Neural cell (in vitro differentiated cells): Measurements from ENCODE around the gene PAH. TPM values are rescaled to one million over a fixed set of nuclear protein-coding genes. Genes with fewer than 3 reads are reported as not detected.

Experiments
- H2AFZ ChIP-seq: fragments of 200-600, 300-800 bp; sonication (generic), shearing (Covaris generic); 2 replicates; pipeline ENCODE4 v1.6.0; 2014; ENCODE audit warnings: low read depth, mild to moderate bottlenecking, antibody characterized with exemption, low read length, moderate library complexity
- H3F3A ChIP-seq: fragments of 200-600 bp; shearing (Covaris generic); 2 replicates; pipeline ENCODE4 v1.6.1; 2016; ENCODE audit warnings: mild to moderate bottlenecking, moderate library complexity, mixed read lengths, antibody characterized with exemption, low read length; ENCODE audit not compliant: insufficient read depth, poor library complexity, severe bottlenecking
- H3K27ac ChIP-seq: fragments of 200-600, 300-800 bp; sonication (generic), shearing (Covaris generic); 2 replicates; pipeline ENCODE4 v1.5.1; 2014; ENCODE audit warnings: mild to moderate bottlenecking, low read length, moderate library complexity
- H3K27me3 ChIP-seq: fragments of 300-800, 200-600 bp; sonication (generic), shearing (Covaris generic); 2 replicates; pipeline ENCODE4 v1.6.0; 2014; ENCODE audit warnings: mild to moderate bottlenecking, low read depth, low read length, moderate library complexity; ENCODE audit not compliant: insufficient read depth
- H3K36me3 ChIP-seq: fragments of 300-800, 200-600 bp; sonication (generic), shearing (Covaris generic); 2 replicates; pipeline ENCODE4 v1.5.1; 2014; ENCODE audit warnings: mild to moderate bottlenecking, antibody characterized with exemption, low read length, moderate library complexity; ENCODE audit not compliant: insufficient read depth
- H3K4me2 ChIP-seq: fragments of 300-800, 200-600 bp; sonication (generic), shearing (Covaris generic); 2 replicates; pipeline ENCODE4 v1.6.0; 2014; ENCODE audit warnings: mild to moderate bottlenecking, low read length
- H3K4me3 ChIP-seq: fragments of 300-800, 200-600 bp; sonication (generic), shearing (Covaris generic); 2 replicates; pipeline ENCODE4 v1.5.1; 2014; ENCODE audit warnings: mild to moderate bottlenecking, low read length, moderate library complexity
- H3K79me2 ChIP-seq: fragments of 200-600 bp; shearing (Covaris generic); replicated peaks from 2 replicates; pipeline ENCODE4 v1.6.0; 2014; ENCODE audit warnings: mild to moderate bottlenecking, low read length, moderate library complexity; ENCODE audit not compliant: insufficient read depth
- H3K9ac ChIP-seq: fragments of 300-800, 200-600 bp; sonication (generic), shearing (Covaris generic); 2 replicates; pipeline ENCODE4 v1.6.1; 2016; ENCODE audit warnings: mild to moderate bottlenecking, low read length, mixed read lengths
- H3K9me2 ChIP-seq: fragments of 200-600 bp; shearing (Covaris generic); 2 replicates; pipeline ENCODE4 v1.6.1; 2016; ENCODE audit warnings: mild to moderate bottlenecking, low read length, mixed read lengths; ENCODE audit not compliant: insufficient read depth
- H3K9me3 ChIP-seq: fragments of 200-600, 300-800 bp; sonication (generic), shearing (Covaris generic); 2 replicates; pipeline ENCODE4 v1.6.1; 2016; ENCODE audit warnings: mild to moderate bottlenecking, mixed run types, low read length, moderate library complexity, mixed read lengths
- H4K20me1 ChIP-seq: fragments of 200-600 bp; shearing (Covaris generic); 2 replicates; pipeline ENCODE4 v1.6.1; 2016; ENCODE audit warnings: mild to moderate bottlenecking, mixed run types; ENCODE audit not compliant: insufficient read depth
- CTCF ChIP-seq: fragments of 450-650 bp; IDR thresholded peaks from 2 replicates; pipeline ENCODE4 v1.5.1; 2014; ENCODE audit warnings: antibody characterized with exemption, mild to moderate bottlenecking, moderate library complexity; ENCODE audit not compliant: poor library complexity, severe bottlenecking
- EP300 ChIP-seq: fragments of 450-650 bp; conservative IDR thresholded peaks from 2 replicates; pipeline ENCODE4 v1.6.1; 2014; ENCODE audit warnings: antibody characterized with exemption, mild to moderate bottlenecking, moderate library complexity; ENCODE audit not compliant: poor library complexity, severe bottlenecking
- EZH2 ChIP-seq: fragments of 200-600, 300-800 bp; shearing (Covaris generic), sonication (generic); IDR thresholded peaks from 2 replicates; pipeline ENCODE4 v1.6.1; 2014; ENCODE audit warnings: antibody characterized with exemption, low read length, borderline replicate concordance, mild to moderate bottlenecking; ENCODE audit not compliant: insufficient read depth, poor library complexity, severe bottlenecking
- MXI1 ChIP-seq: fragments of 450-650 bp; conservative IDR thresholded peaks from 2 replicates; pipeline ENCODE4 v1.6.1; 2014; ENCODE audit warnings: antibody characterized with exemption, mild to moderate bottlenecking; ENCODE audit not compliant: poor library complexity, severe bottlenecking
- POLR2AphosphoS5 ChIP-seq: IDR thresholded peaks from 2 replicates; pipeline ENCODE4 v1.6.1; 2012
- RAD21 ChIP-seq: fragments of 450-650 bp; conservative IDR thresholded peaks from 2 replicates; pipeline ENCODE4 v1.6.1; 2014; ENCODE audit warnings: antibody characterized with exemption, mild to moderate bottlenecking, moderate library complexity
- REST ChIP-seq: IDR thresholded peaks from 2 replicates; pipeline ENCODE4 v1.6.1; 2012; ENCODE audit warnings: borderline replicate concordance
- SMC3 ChIP-seq: fragments of 450-650 bp; conservative IDR thresholded peaks from 2 replicates; pipeline ENCODE4 v1.6.1; 2014; ENCODE audit warnings: antibody characterized with exemption, mild to moderate bottlenecking, moderate library complexity; ENCODE audit not compliant: poor library complexity
- TAF1 ChIP-seq: IDR thresholded peaks from 2 replicates; pipeline ENCODE4 v1.6.1; 2012; ENCODE audit warnings: low read depth
- polyA plus RNA-seq: library from polyadenylated mRNA; depleted of rRNA; stranded (reverse); fragments of >200 nt; gene quantifications from 2 replicates; pipeline ENCODE4 v1.2.3, GENCODE V29; 2014

The PAH gene
- polyA plus RNA-seq, 1 donor from 2014 or later = not detected

GRCh38 chr12:102812344-102812743 is 104.7 kb downstream of the PAH start:
- Histone ChIP-seq H3K9ac (no peak overlapping the region), H3K79me2 (no peaks in the 10 kb centered on the region), H2AFZ (no peak overlapping the region), H3K9me3 (no peaks in the 10 kb centered on the region), H3K36me3 (no peaks in the 10 kb centered on the region), H3K27me3 (no peaks in the 10 kb centered on the region), H3K4me3 (no peak overlapping the region), H3K4me2 (no peak overlapping the region), H3K27ac (no peak overlapping the region), H4K20me1 (no peaks in the 10 kb centered on the region), H3F3A (no peaks in the 10 kb centered on the region), H3K9me2 (no peaks in the 10 kb centered on the region)
- TF ChIP-seq RAD21 = no peak
- TF ChIP-seq CTCF = no peak

- H3F3A ChIP-seq = no peaks in the 10 kb centered on the region
- H3K36me3 ChIP-seq = no peaks in the 10 kb centered on the region
- no peaks in the 10 kb centered on the region for H3K9me2 ChIP-seq
- H3K27ac ChIP-seq = no peak overlapping the region
- no peaks in the 10 kb centered on the region for H4K20me1 ChIP-seq
- H3K9me3 ChIP-seq = no peaks in the 10 kb centered on the region
- no peak overlapping the region for H3K4me2 ChIP-seq
- H3K4me3 ChIP-seq = no peak overlapping the region
- H3K9ac ChIP-seq = no peak overlapping the region
- H3K79me2 ChIP-seq = no peaks in the 10 kb centered on the region
- H2AFZ ChIP-seq = no peak overlapping the region
- TF ChIP-seq SMC3 (peak; percentile 52), RAD21 (peak; percentile 61), CTCF (peak; percentile 52), EZH2 (no peak)
- H3K27me3 ChIP-seq = no peaks in the 10 kb centered on the region
Observed at GRCh38 chr12:102811110-102811737, 105.8 kb downstream of the PAH start.

GRCh38 chr12:102808412-102808811 is 108.6 kb downstream of the PAH start:
- H2AFZ ChIP-seq = no peak overlapping the region
- H3K4me2 ChIP-seq = no peak overlapping the region
- H3K79me2 ChIP-seq = no peaks in the 10 kb centered on the region
- H3K4me3 ChIP-seq = no peak overlapping the region
- TF ChIP-seq EZH2 (no peak), REST (no peak), CTCF (no peak), MXI1 (no peak), TAF1 (no peak), POLR2AphosphoS5 (no peak), RAD21 (no peak), SMC3 (no peak), EP300 (no peak)
- no peak overlapping the region for H3K27ac ChIP-seq
- H3K36me3 ChIP-seq = no peaks in the 10 kb centered on the region
- H4K20me1 ChIP-seq = no peaks in the 10 kb centered on the region
- H3F3A ChIP-seq = no peaks in the 10 kb centered on the region
- no peaks in the 10 kb centered on the region for H3K9me3 ChIP-seq
- H3K9ac ChIP-seq = no peak overlapping the region
- H3K9me2 ChIP-seq = no peaks in the 10 kb centered on the region
- H3K27me3 ChIP-seq = no peaks in the 10 kb centered on the region
